Measurements from ENCODE around the gene SLC29A3. TPM values are rescaled to one million over a fixed set of nuclear protein-coding genes. Genes with fewer than 3 reads are reported as not detected.

Gene SLC29A3
- total RNA-seq, 1 experiment from 2014 or later = 9.2 TPM

- Histone ChIP-seq H3K9ac (ENCODE audit: extremely low read depth, insufficient read length, low read length) (no peak overlapping the region), H2BK20ac (ENCODE audit: low read depth, low read length, poor library complexity, severe bottlenecking) (no peak overlapping the region), H2BK15ac (ENCODE audit: low read depth, low read length) (no peak overlapping the region), H3K4me2 (ENCODE audit: insufficient read depth, insufficient read length, low read length) (no peak overlapping the region), H3K23ac (ENCODE audit: insufficient read length, low read depth, low read length) (no peak overlapping the region), H4K91ac (ENCODE audit: insufficient read length, low read depth, low read length) (no peak overlapping the region), H2AFZ (ENCODE audit: low read length) (no peak overlapping the region), H3K79me2 (ENCODE audit: insufficient read depth, low read length) (no peaks in the 10 kb centered on the region), H3K4me1 (ENCODE audit: insufficient read depth, low read length) (no peaks in the 10 kb centered on the region), H3K79me1 (ENCODE audit: insufficient read depth, low read depth, low read length, poor library complexity, severe bottlenecking) (no peaks in the 10 kb centered on the region), H3K27ac (ENCODE audit: insufficient read length, low read depth, low read length) (no peak overlapping the region), H3K27me3 (ENCODE audit: insufficient read depth, low read length) (no peaks in the 10 kb centered on the region), H4K20me1 (ENCODE audit: control insufficient read depth, insufficient read depth, insufficient read length) (no peaks in the 10 kb centered on the region), H3K56ac (ENCODE audit: insufficient read length, low read depth, low read length) (no peak overlapping the region), H3K4ac (ENCODE audit: low read depth, low read length) (no peak overlapping the region), H3K14ac (ENCODE audit: insufficient read depth, low read length) (no peak overlapping the region), H3K9me3 (ENCODE audit: control insufficient read depth, low read depth, low read length) (no peaks in the 10 kb centered on the region), H2BK12ac (ENCODE audit: insufficient read length, low read depth, low read length) (no peak overlapping the region), H3K23me2 (ENCODE audit: insufficient read length, low read depth, low read length, poor library complexity, severe bottlenecking) (no peaks in the 10 kb centered on the region), H2AK5ac (ENCODE audit: insufficient read length, low read length) (no peak overlapping the region), H2BK120ac (ENCODE audit: low read depth, low read length, poor library complexity, severe bottlenecking) (no peak overlapping the region), H3T11ph (ENCODE audit: low read length) (no peak overlapping the region), H3K18ac (ENCODE audit: insufficient read length, low read depth, low read length) (no peak overlapping the region), H2BK5ac (ENCODE audit: insufficient read length, low read length) (no peak overlapping the region), H4K5ac (ENCODE audit: insufficient read length, low read depth, low read length) (no peak overlapping the region), H4K8ac (replicated peaks; ENCODE audit: insufficient read length, low read depth, low read length) (no peak overlapping the region)
- TF ChIP-seq CTCF (conservative IDR thresholded peaks at IDR 0.05) = no peak
- Mint-ChIP-seq H3K4me1 (no peaks in the 10 kb centered on the region), H3K4me3 (no peak overlapping the region), H3K36me3 (ENCODE audit: insufficient read depth in 1 of 3, low read depth in 3 of 3) (peaks cover 23 to 71% (median 57%) of the 10 kb centered on the region in 3 experiments; a peak in 6 of 7 replicates), H3K9me3 (no peaks in the 10 kb centered on the region), H3K27ac (peak overlapping the region in 2 of 3 experiments; percentile 76 to 78; a peak in 1 of 7 replicates), H3K27me3 (ENCODE audit: low read depth) (no peaks in the 10 kb centered on the region; the same call in 1 of the 2 replicates)
- no peak for DNase-seq
- no CpG with 5 or more reads among the region's 10 CpGs for WGBS (ENCODE audit: extremely low coverage, insufficient read length, low lambda C conversion rate)
Measured at GRCh38 chr10:71292624-71293445, 26.2 kb upstream of the SLC29A3 start.

Data from H9 (cell line).